GM12872 (cell line): ENCODE measurements around the gene KPRP.

Source experiments
- TF ChIP-seq, protein P1 (sequence below): IDR thresholded peaks from 3 replicates; pipeline ENCODE4 v1.5.1; 2011; ENCODE audit warnings: low read depth, mild to moderate bottlenecking, low read length, moderate library complexity; ENCODE audit not compliant: insufficient read depth

Gene KPRP

DNA sequence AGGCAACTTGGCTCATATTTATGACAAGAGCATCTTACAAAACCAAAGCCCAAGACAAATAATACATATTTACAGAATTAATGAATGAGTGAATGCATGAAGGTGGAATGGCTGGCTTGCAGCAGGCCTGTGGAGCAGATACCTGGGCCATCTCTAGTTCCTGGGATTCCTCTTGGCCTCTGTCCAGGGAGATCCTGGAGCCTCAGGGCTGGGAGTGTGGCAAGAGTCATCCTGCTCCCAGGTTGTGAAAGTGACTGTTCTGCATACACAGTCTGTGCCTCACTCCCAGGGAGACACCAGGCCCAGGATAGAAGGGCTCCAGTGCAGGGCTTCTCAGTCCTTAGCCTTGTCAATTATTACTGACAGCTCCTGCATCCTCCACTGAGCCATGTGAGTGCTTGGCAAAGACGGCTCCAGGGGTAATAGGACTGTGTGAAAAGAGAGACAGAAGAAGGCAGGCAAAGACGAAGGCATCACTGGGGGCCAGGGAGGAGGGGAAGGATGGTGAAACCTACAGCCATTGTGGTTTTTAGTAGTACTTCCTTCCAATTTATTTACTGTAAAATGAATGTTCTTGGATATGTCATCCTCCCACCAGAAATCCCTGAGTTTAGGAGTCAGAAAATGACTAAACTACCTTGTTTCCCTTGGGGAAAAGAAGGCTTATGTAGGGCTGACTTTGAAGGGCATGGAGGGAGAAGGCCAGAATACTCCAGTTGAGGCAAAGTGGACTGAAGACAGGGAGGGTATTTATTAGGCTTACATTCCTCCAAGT, 14.3 kb upstream of the KPRP start:
- TF ChIP-seq, protein P1, sequence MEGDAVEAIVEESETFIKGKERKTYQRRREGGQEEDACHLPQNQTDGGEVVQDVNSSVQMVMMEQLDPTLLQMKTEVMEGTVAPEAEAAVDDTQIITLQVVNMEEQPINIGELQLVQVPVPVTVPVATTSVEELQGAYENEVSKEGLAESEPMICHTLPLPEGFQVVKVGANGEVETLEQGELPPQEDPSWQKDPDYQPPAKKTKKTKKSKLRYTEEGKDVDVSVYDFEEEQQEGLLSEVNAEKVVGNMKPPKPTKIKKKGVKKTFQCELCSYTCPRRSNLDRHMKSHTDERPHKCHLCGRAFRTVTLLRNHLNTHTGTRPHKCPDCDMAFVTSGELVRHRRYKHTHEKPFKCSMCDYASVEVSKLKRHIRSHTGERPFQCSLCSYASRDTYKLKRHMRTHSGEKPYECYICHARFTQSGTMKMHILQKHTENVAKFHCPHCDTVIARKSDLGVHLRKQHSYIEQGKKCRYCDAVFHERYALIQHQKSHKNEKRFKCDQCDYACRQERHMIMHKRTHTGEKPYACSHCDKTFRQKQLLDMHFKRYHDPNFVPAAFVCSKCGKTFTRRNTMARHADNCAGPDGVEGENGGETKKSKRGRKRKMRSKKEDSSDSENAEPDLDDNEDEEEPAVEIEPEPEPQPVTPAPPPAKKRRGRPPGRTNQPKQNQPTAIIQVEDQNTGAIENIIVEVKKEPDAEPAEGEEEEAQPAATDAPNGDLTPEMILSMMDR, result no peak

DNA sequence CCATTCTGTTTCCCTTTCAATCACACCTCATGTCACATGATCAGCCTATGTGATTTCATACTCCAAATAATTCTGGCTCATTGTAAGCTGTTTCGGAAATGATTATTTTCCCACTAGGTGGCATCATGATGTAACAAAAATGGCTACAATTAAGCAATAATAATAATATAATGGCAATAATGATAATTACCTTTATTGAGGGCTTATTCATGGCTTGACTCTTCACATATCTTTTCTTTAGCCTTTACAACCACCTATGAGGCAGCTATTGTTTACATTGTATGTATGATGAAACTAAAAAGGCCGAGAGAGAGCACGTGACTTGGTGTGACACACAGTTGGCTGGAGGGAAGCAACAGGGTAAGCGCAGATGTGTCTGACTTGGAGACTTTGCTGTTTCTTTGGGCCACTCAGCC, 12.5 kb upstream of the KPRP start:
- TF ChIP-seq, protein P1, result no peak

DNA sequence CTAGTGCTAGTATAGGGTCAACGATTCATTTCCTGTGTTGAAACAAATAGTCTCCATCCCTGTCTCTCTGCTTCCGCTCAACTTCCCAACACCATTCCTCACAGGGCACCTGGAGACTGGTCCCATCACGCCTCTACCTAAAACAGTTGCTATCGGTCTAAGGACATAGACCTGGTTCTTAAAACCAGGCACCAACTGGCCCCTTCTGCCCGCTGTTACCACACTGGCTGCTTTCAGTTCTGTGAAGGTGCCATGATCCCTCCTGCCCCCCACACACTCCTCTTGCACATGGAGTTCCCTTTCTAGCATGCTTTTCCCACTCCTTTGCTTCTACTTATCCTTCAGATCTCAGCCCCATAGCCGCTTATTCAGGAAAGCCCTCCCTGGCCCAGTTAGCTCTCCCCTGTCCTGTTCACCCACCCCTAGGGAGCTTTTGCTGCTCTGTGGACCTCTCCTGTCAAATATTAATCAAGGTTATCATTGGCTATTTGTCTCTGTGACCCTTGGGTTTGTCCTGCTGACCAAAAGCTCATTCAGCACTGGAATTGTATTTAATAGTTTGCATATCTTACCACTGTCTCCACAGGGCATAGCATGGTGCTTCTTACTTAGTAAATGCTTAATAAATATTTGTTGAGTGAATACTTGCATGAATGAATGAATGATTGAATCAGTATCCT, 11.9 kb upstream of the KPRP start:
- TF ChIP-seq, protein P1, result no peak

DNA sequence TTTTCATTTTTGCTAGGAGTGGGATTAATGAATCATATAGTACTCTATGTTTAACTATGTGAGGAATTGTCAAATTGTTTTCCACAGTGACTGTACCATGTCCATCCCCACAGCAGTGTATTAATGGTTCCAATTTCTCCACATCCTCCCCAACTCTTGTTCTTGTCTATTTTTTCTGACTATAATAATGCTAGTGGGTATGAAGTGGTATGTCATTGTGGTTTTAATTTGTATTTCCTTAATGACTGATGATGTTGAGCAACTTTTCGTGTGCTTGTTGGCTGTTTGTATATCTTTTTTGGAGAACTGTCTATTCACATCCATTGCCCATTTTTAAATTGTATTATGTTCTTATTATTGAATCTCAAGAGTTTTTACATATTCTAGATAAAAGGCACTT, 10.0 kb upstream of the KPRP start:
- TF ChIP-seq, protein P1, result no peak

DNA sequence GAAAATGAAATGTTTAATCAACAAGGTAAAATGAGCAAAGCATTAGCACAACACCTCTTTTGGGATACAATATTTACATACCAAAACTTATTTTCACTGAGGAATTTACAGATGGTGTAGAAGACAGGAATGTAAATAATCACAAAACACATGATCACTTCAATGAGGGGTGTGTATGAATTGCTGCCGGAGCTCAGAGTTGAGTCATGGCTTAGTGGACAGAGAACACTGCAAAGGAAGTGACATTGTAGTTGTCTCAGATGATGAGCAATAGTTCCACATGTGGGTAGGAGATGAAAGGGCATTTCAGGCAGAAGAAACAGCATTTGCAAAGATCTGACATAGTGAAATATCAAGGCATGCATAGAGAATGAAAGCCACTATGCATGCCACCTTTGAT, 5.6 kb upstream of the KPRP start:
- TF ChIP-seq, protein P1, result no peak

DNA sequence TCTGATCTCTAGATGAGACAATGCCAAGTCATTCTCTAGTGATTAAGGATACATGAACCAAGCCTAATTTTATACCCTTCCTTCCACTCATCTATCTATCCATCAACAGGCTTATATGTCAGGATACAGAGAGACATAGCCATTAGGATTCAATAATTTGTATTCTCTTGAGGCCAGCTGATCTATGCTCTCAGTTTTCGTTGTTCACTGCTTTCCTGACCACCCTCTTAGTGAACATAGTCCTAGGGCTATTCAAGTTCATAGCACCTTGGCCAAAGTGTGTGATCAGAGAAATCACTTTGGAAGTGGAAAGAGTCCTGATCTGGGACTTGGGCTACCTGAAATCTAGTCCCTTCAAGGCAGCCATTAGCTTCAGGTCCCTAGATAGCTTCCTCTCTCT, 4.2 kb upstream of the KPRP start:
- TF ChIP-seq, protein P1, result no peak

DNA sequence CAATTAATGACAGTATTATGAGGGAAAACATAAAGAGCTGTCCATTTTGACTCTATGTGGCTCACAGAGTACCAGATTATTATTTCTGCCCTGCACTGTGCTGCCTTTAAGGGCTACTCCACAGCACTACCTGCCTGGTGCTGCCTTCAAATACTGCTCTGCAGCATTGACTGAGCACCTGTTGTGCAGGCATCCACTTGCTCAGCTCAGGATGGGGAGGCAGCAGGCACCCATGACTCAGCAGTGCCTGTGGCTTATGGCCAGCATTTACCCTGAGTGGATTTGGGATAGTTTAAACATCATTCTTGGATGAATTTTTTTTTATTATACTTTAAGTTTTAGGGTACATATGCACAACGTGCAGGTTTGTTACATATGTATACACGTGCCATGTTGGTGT, 953 bp upstream of the KPRP start:
- TF ChIP-seq, protein P1, result no peak
